Measurements from ENCODE around the gene GRM8.

- TF ChIP-seq, protein P1, sequence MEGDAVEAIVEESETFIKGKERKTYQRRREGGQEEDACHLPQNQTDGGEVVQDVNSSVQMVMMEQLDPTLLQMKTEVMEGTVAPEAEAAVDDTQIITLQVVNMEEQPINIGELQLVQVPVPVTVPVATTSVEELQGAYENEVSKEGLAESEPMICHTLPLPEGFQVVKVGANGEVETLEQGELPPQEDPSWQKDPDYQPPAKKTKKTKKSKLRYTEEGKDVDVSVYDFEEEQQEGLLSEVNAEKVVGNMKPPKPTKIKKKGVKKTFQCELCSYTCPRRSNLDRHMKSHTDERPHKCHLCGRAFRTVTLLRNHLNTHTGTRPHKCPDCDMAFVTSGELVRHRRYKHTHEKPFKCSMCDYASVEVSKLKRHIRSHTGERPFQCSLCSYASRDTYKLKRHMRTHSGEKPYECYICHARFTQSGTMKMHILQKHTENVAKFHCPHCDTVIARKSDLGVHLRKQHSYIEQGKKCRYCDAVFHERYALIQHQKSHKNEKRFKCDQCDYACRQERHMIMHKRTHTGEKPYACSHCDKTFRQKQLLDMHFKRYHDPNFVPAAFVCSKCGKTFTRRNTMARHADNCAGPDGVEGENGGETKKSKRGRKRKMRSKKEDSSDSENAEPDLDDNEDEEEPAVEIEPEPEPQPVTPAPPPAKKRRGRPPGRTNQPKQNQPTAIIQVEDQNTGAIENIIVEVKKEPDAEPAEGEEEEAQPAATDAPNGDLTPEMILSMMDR (IDR thresholded peaks at IDR 0.05) = no peak
- no peak for TF ChIP-seq EP300 (IDR thresholded peaks at IDR 0.05)
Observed at GRCh38 chr7:127039541-127039940, 213.2 kb downstream of the GRM8 start.

All from suprapubic skin (tissue), 3 donors.